Measurements from ENCODE around the gene ZNF670.

ZNF670 gene

GRCh38 chr1:247112479-247112781 is 33.8 kb upstream of the ZNF670 start:
- H3K4me3 Mint-ChIP-seq: peak overlapping the region; percentile 40
- no peak for DNase-seq (ENCODE audit: low spot score)
- no peak overlapping the region for H3K27ac Mint-ChIP-seq
- peaks cover 13% of the 10 kb centered on the region for H3K9me3 Mint-ChIP-seq
- peaks cover 1% of the 10 kb centered on the region for H3K36me3 Mint-ChIP-seq (ENCODE audit: low read depth)
- peaks cover 8% of the 10 kb centered on the region for H3K4me1 Mint-ChIP-seq (ENCODE audit: low read depth)
- H3K27me3 Mint-ChIP-seq (ENCODE audit: low read depth): peaks cover 47% of the 10 kb centered on the region

- no peak for DNase-seq (ENCODE audit: low spot score)
- Mint-ChIP-seq H3K27ac (no peak overlapping the region), H3K36me3 (ENCODE audit: low read depth) (peaks cover 1% of the 10 kb centered on the region), H3K4me1 (ENCODE audit: low read depth) (peaks cover 8% of the 10 kb centered on the region), H3K27me3 (ENCODE audit: low read depth) (peaks cover 51% of the 10 kb centered on the region), H3K9me3 (peaks cover 15% of the 10 kb centered on the region), H3K4me3 (no peak overlapping the region)
These were observed 33.3 kb upstream of the ZNF670 start for GRCh38 chr1:247111700-247112478.

GRCh38 chr1:247111259-247111699 is 32.7 kb upstream of the ZNF670 start:
- Mint-ChIP-seq H3K4me1 (ENCODE audit: low read depth) (peaks cover 8% of the 10 kb centered on the region), H3K27ac (no peak overlapping the region), H3K4me3 (peak overlapping the region; percentile 77), H3K9me3 (peaks cover 17% of the 10 kb centered on the region), H3K36me3 (ENCODE audit: low read depth) (peaks cover 1% of the 10 kb centered on the region), H3K27me3 (ENCODE audit: low read depth) (peaks cover 53% of the 10 kb centered on the region)
- no peak for DNase-seq (ENCODE audit: low spot score)

GRCh38 chr1:247110627-247111258 is 32.1 kb upstream of the ZNF670 start:
- peak; percentile 66 for DNase-seq (ENCODE audit: low spot score)
- H3K4me1 Mint-ChIP-seq (ENCODE audit: low read depth): peaks cover 8% of the 10 kb centered on the region
- H3K27me3 Mint-ChIP-seq (ENCODE audit: low read depth): peaks cover 57% of the 10 kb centered on the region
- peak overlapping the region; percentile 8 for H3K27ac Mint-ChIP-seq
- peaks cover 1% of the 10 kb centered on the region for H3K36me3 Mint-ChIP-seq (ENCODE audit: low read depth)
- H3K9me3 Mint-ChIP-seq: peaks cover 20% of the 10 kb centered on the region
- peak overlapping the region; percentile 77 for H3K4me3 Mint-ChIP-seq

- Mint-ChIP-seq H3K4me3 (no peak overlapping the region), H3K4me1 (ENCODE audit: low read depth) (peaks cover 13% of the 10 kb centered on the region), H3K9me3 (peaks cover 33% of the 10 kb centered on the region), H3K27me3 (ENCODE audit: low read depth) (peaks cover 48% of the 10 kb centered on the region), H3K36me3 (ENCODE audit: low read depth) (peaks cover 15% of the 10 kb centered on the region), H3K27ac (no peak overlapping the region)
- no peak for DNase-seq (ENCODE audit: low spot score)
These were observed 29.1 kb upstream of the ZNF670 start for GRCh38 chr1:247107694-247108093.

GRCh38 chr1:247105966-247106365 is 27.4 kb upstream of the ZNF670 start:
- no peak overlapping the region for H3K4me3 Mint-ChIP-seq
- H3K9me3 Mint-ChIP-seq: peaks cover 49% of the 10 kb centered on the region
- H3K36me3 Mint-ChIP-seq (ENCODE audit: low read depth): peaks cover 31% of the 10 kb centered on the region
- peaks cover 14% of the 10 kb centered on the region for H3K4me1 Mint-ChIP-seq (ENCODE audit: low read depth)
- peaks cover 43% of the 10 kb centered on the region for H3K27me3 Mint-ChIP-seq (ENCODE audit: low read depth)
- DNase-seq (ENCODE audit: low spot score): no peak
- no peak overlapping the region for H3K27ac Mint-ChIP-seq

- DNase-seq (ENCODE audit: low spot score): no peak
- Mint-ChIP-seq H3K27ac (no peak overlapping the region), H3K9me3 (peaks cover 58% of the 10 kb centered on the region), H3K4me3 (peak overlapping the region; percentile 27), H3K27me3 (ENCODE audit: low read depth) (peaks cover 34% of the 10 kb centered on the region), H3K4me1 (ENCODE audit: low read depth) (peaks cover 9% of the 10 kb centered on the region), H3K36me3 (ENCODE audit: low read depth) (peaks cover 40% of the 10 kb centered on the region)
These were observed 26.4 kb upstream of the ZNF670 start for GRCh38 chr1:247104965-247105364.

- H3K27ac Mint-ChIP-seq: peak within 1 kb of the TSS; percentile 88
- H3K36me3 Mint-ChIP-seq (ENCODE audit: low read depth): peaks cover 49% of the 10 kb centered on the region
- H3K9me3 Mint-ChIP-seq: peaks cover 53% of the 10 kb centered on the region
- peak within 1 kb of the TSS; percentile 92 for H3K4me3 Mint-ChIP-seq
- H3K27me3 Mint-ChIP-seq (ENCODE audit: low read depth): peaks cover 26% of the 10 kb centered on the region
- H3K4me1 Mint-ChIP-seq (ENCODE audit: low read depth): peaks cover 6% of the 10 kb centered on the region
- peak; percentile 91 for DNase-seq (ENCODE audit: low spot score)
These were observed 25.4 kb upstream of the ZNF670 start, which contains the start of gene ZNF669 for GRCh38 chr1:247103859-247104591. Gene ZNF669, minus strand, starts transcription at chr1:247104356. Its CDS starts 157 bp downstream, at chr1:247104199.

- Mint-ChIP-seq H3K27ac (no peak overlapping the region), H3K4me1 (ENCODE audit: low read depth) (peaks cover 6% of the 10 kb centered on the region), H3K27me3 (ENCODE audit: low read depth) (peaks cover 13% of the 10 kb centered on the region), H3K36me3 (ENCODE audit: low read depth) (peaks cover 63% of the 10 kb centered on the region), H3K9me3 (peaks cover 57% of the 10 kb centered on the region), H3K4me3 (peak overlapping the region; percentile 60)
- DNase-seq (ENCODE audit: low spot score): no peak
These were observed 23.8 kb upstream of the ZNF670 start for GRCh38 chr1:247102381-247102780.

GRCh38 chr1:247100676-247101279 is 22.2 kb upstream of the ZNF670 start:
- no peak for DNase-seq (ENCODE audit: low spot score)
- Mint-ChIP-seq H3K4me1 (ENCODE audit: low read depth) (peaks cover 6% of the 10 kb centered on the region), H3K27me3 (ENCODE audit: low read depth) (peaks cover 3% of the 10 kb centered on the region), H3K4me3 (no peak overlapping the region), H3K36me3 (ENCODE audit: low read depth) (peaks cover 79% of the 10 kb centered on the region), H3K9me3 (peaks cover 65% of the 10 kb centered on the region), H3K27ac (no peak overlapping the region)

- no peaks in the 10 kb centered on the region for H3K4me1 Mint-ChIP-seq (ENCODE audit: low read depth)
- no peak overlapping the region for H3K4me3 Mint-ChIP-seq
- no peak overlapping the region for H3K27ac Mint-ChIP-seq
- peaks cover 53% of the 10 kb centered on the region for H3K9me3 Mint-ChIP-seq
- no peak for DNase-seq (ENCODE audit: low spot score)
- peaks cover 61% of the 10 kb centered on the region for H3K36me3 Mint-ChIP-seq (ENCODE audit: low read depth)
- H3K27me3 Mint-ChIP-seq (ENCODE audit: low read depth): no peaks in the 10 kb centered on the region
These were observed 18.3 kb upstream of the ZNF670 start for GRCh38 chr1:247096958-247097357.

GRCh38 chr1:247096544-247096943 is 17.9 kb upstream of the ZNF670 start:
- H3K4me1 Mint-ChIP-seq (ENCODE audit: low read depth): no peaks in the 10 kb centered on the region
- peaks cover 57% of the 10 kb centered on the region for H3K36me3 Mint-ChIP-seq (ENCODE audit: low read depth)
- no peak overlapping the region for H3K4me3 Mint-ChIP-seq
- no peak for DNase-seq (ENCODE audit: low spot score)
- H3K27me3 Mint-ChIP-seq (ENCODE audit: low read depth): no peaks in the 10 kb centered on the region
- H3K9me3 Mint-ChIP-seq: peaks cover 49% of the 10 kb centered on the region
- H3K27ac Mint-ChIP-seq: no peak overlapping the region

GRCh38 chr1:247096112-247096511 is 17.5 kb upstream of the ZNF670 start:
- no peak overlapping the region for H3K27ac Mint-ChIP-seq
- peaks cover 52% of the 10 kb centered on the region for H3K36me3 Mint-ChIP-seq (ENCODE audit: low read depth)
- no peaks in the 10 kb centered on the region for H3K4me1 Mint-ChIP-seq (ENCODE audit: low read depth)
- peaks cover 46% of the 10 kb centered on the region for H3K9me3 Mint-ChIP-seq
- DNase-seq (ENCODE audit: low spot score): no peak
- H3K4me3 Mint-ChIP-seq: no peak overlapping the region
- H3K27me3 Mint-ChIP-seq (ENCODE audit: low read depth): no peaks in the 10 kb centered on the region

GRCh38 chr1:247090455-247090854 is 11.8 kb upstream of the ZNF670 start:
- DNase-seq (ENCODE audit: low spot score): no peak
- Mint-ChIP-seq H3K36me3 (ENCODE audit: low read depth) (no peaks in the 10 kb centered on the region), H3K4me3 (no peak overlapping the region), H3K27ac (no peak overlapping the region), H3K27me3 (ENCODE audit: low read depth) (no peaks in the 10 kb centered on the region), H3K4me1 (ENCODE audit: low read depth) (no peaks in the 10 kb centered on the region), H3K9me3 (peaks cover 5% of the 10 kb centered on the region)

Measured in T-helper 2 cell treated with Interferon-gamma antibody and Interleukin-4, amounts not matched to agents 5 μg/mL and 100 μg/mL, for 36 hours (primary cell).